ENCODE measurements around the gene CRIP2.

CRIP2 gene

DNA sequence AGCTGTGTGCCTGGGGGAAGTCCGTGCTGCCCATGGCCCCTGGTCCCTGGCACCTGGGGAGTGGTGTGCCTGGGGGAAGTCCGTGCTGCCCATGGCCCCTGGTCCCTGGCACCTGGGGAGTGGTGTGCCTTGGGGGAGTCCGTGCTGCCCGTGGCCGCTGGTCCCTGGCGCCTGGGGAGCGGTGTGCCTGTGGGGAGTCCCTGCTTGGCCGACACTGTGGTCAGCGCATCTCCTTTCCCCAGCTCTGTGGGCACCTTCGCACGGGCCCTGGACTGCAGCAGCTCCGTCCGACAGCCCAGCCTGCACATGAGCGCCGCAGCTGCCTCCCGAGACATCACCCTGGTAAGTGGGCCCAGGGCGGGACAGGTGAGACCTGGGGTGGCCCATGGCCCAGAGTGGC, 14.5 kb upstream of the CRIP2 start:
- no peak overlapping the region for H3K4me3 ChIP-seq (ENCODE audit: low read depth, low read length)
- no peak for DNase-seq (ENCODE audit: low read depth)
- TF ChIP-seq, protein P1, sequence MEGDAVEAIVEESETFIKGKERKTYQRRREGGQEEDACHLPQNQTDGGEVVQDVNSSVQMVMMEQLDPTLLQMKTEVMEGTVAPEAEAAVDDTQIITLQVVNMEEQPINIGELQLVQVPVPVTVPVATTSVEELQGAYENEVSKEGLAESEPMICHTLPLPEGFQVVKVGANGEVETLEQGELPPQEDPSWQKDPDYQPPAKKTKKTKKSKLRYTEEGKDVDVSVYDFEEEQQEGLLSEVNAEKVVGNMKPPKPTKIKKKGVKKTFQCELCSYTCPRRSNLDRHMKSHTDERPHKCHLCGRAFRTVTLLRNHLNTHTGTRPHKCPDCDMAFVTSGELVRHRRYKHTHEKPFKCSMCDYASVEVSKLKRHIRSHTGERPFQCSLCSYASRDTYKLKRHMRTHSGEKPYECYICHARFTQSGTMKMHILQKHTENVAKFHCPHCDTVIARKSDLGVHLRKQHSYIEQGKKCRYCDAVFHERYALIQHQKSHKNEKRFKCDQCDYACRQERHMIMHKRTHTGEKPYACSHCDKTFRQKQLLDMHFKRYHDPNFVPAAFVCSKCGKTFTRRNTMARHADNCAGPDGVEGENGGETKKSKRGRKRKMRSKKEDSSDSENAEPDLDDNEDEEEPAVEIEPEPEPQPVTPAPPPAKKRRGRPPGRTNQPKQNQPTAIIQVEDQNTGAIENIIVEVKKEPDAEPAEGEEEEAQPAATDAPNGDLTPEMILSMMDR (IDR thresholded peaks at IDR 0.05; ENCODE audit: low read depth, low read length, missing control alignments) = no peak
- in situ Hi-C loops (cut with HindIII; ENCODE audit: low sequenced_read_pairs) = no loop called here

- H3K4me3 ChIP-seq (ENCODE audit: low read depth, low read length) = no peak overlapping the region
- in situ Hi-C loops (cut with HindIII; ENCODE audit: low sequenced_read_pairs) = no loop called here
- TF ChIP-seq, protein P1 (IDR thresholded peaks at IDR 0.05; ENCODE audit: low read depth, low read length, missing control alignments) = no peak
- DNase-seq (ENCODE audit: low read depth) = no peak
These were observed 14.0 kb upstream of the CRIP2 start for GRCh38 chr14:105460616-105461015.

DNA sequence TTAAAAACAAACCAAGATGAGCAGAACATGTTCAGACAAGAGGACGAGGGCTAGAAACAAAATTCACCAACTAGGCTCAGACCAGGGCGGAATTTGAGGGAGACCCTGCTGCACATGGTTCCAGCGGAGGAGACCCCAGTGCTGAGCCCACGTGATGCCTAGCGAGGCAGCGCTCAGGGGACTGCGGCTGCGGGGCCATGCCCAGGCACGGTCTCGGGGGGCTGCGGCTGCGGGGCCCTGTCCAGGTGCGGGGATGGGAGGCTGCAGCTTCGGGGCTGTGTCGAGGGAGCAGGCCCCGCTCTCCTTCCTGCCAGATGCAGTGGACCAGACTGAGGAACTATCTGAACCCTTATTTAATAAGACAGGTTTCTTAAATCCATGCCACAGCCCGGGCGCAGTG, 12.7 kb upstream of the CRIP2 start:
- TF ChIP-seq, protein P1 (IDR thresholded peaks at IDR 0.05; ENCODE audit: low read depth, low read length, missing control alignments) = no peak
- no peak overlapping the region for H3K4me3 ChIP-seq (ENCODE audit: low read depth, low read length)
- in situ Hi-C loops (cut with HindIII; ENCODE audit: low sequenced_read_pairs) = no loop called here
- no peak for DNase-seq (ENCODE audit: low read depth)

- in situ Hi-C loops (cut with HindIII; ENCODE audit: low sequenced_read_pairs) = no loop called here
- TF ChIP-seq, protein P1 (IDR thresholded peaks at IDR 0.05; ENCODE audit: low read depth, low read length, missing control alignments) = no peak
- no peak overlapping the region for H3K4me3 ChIP-seq (ENCODE audit: low read depth, low read length)
- DNase-seq (ENCODE audit: low read depth) = no peak
These were observed 10.1 kb upstream of the CRIP2 start for GRCh38 chr14:105464501-105464900.

GRCh38 chr14:105465209-105466031, 9.2 kb upstream of the CRIP2 start:
- H3K4me3 ChIP-seq (ENCODE audit: low read depth, low read length) = no peak overlapping the region
- no peak for DNase-seq (ENCODE audit: low read depth)
- TF ChIP-seq, protein P1 (IDR thresholded peaks at IDR 0.05; ENCODE audit: low read depth, low read length, missing control alignments) = no peak
- in situ Hi-C loops (cut with HindIII; ENCODE audit: low sequenced_read_pairs) = no loop called here

DNA sequence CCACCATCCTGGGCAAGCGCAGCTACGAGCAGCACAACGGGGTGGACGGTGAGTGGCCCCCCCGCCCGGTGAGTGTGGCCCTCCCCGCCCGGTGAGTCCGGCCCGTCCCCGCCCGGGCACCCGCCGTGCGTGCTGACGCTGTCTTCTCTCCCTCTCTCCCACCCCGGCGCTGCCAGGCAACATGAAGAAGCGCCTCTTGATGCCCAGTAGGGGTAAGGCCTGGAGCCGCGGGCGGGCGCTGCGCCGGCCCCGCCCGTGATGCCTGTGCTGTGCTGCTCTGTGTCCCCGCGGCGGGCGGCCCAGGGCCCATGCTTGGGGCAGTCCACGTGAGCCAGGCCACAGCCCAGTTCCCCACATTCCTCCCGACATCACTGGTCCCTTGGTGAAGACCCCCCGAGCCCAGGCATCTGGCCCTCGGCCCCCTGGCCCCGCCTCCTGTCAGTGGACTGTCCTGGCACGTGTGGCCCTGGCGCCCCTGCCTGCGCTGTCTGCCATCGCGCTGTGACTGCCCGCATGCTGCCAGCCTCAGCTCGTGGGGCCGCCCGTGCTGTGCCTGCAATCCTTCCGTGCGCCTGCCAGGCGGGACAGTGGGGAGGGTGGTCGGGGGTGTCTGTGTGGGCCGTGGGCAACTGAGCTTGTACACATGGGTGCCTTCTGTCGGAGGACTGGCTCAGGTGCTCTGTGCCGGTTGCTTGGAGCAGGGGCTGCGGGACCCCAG, 7.9 kb upstream of the CRIP2 start:
- DNase-seq (ENCODE audit: low read depth) = no peak
- TF ChIP-seq, protein P1 (IDR thresholded peaks at IDR 0.05; ENCODE audit: low read depth, low read length, missing control alignments) = no peak
- no peak overlapping the region for H3K4me3 ChIP-seq (ENCODE audit: low read depth, low read length)
- in situ Hi-C loops (cut with HindIII; ENCODE audit: low sequenced_read_pairs) = no loop called here
